ENCODE data around the gene ISM2.

ISM2 gene

GRCh38 chr14:77507762-77508161, 9.1 kb upstream of the ISM2 start:
- DNase-seq: no peak

GRCh38 chr14:77505031-77505430, 6.4 kb upstream of the ISM2 start:
- no peak for DNase-seq

DNA sequence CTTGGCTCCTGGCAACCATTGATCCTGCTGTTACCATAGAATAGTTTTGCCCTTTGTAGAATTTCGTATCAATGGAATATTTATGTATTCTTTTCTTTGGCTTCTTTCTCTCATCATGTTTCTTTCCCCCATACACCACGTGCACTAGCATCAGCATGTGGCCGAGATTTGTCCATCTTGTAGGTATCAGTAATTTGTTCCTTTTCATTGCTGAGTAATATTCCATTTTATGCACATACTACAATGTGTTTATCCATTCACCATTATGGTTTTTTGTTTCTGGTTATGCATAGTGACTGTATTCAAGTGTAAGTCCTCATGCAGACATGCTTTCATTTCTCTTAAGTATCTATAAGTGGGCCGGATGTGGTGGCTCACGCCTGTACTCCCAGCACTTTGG, 4.5 kb upstream of the ISM2 start:
- DNase-seq: no peak

- no peak for DNase-seq
These were observed 3.6 kb upstream of the ISM2 start for GRCh38 chr14:77502109-77502782.

- no peak for DNase-seq
These were observed 440 bp upstream of the ISM2 start for GRCh38 chr14:77498984-77499527.

DNA sequence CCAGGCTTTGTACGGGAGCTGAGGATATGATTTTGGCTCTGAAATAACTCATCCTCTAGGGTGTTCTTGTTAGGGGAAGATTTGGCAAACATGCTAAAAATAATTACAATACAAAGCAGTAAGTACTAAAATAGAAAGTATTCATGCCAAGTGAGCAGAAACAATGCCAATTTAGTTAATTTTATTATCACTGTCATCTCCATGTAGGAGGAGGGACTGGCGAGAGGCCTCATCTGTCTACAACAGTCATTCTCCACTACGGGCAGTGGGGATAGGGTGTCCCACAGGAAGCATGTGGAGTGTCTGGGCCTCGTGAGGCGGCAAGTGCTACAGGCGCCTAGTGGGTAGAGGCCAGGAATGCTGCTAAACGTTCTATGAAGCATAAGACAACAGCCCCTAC, 3.3 kb downstream of the ISM2 start:
- no peak for DNase-seq

- no peak for DNase-seq
These were observed 7.6 kb downstream of the ISM2 start for GRCh38 chr14:77491056-77491455.

- no peak for DNase-seq
These were observed 8.1 kb downstream of the ISM2 start for GRCh38 chr14:77490347-77490986.

- DNase-seq: no peak
These were observed 9.6 kb downstream of the ISM2 start for GRCh38 chr14:77489041-77489440.

DNA sequence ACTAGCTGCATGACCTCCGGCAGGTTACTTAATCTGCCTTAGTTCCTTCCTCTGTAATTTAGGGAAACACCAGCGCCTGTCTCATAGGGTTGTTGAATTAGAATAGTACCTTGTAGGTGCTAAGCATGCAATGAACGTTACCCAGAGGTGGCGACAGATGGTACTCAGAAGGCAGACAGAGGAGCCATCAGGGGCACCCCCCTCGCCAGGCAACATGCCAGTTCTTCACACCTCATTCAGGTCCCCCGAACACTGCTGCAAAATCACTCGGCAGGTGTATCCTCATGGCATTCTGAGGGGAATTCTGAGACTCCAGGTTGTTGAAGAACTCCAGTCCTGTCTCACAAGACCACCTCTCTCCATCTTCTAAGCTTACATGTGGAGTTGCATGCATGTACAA, 10.1 kb downstream of the ISM2 start:
- no peak for DNase-seq

DNA sequence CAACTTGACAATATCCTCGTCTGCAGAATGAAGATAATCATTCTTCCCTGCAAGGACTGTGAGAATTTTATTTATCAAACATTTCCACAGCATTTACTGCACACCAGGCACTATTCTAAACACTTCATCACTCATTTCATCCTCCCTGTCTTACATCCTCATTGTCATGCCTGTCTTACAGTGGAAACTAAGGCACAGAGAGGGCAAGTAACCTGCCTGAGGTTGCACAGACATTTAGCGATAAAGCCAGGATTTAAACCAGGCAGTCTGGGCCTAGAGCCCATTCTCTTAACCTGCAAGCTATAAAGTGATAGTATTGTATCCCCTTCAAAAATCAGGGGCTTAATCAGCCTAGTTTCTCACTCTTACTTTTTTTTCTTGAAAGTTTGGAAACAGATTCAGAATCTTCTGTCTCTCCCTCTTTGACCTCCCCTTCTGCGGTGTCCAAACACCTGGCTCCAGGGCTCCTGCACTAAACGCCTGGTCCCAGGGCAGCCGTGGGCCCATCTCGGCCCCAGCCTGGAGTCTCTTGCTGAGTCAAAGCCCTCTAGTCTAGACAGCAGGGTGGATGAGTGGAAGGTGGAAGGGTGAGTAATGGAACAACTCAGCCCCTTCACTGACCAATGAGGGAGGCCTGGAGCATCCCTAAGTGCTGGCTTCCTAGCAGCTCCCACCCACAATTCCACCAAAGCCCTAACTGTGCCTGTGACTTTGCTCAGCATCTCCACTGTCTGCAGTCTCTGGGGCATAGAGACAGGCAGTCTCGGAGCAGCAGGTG, 12.5 kb downstream of the ISM2 start:
- no peak for DNase-seq

DNA sequence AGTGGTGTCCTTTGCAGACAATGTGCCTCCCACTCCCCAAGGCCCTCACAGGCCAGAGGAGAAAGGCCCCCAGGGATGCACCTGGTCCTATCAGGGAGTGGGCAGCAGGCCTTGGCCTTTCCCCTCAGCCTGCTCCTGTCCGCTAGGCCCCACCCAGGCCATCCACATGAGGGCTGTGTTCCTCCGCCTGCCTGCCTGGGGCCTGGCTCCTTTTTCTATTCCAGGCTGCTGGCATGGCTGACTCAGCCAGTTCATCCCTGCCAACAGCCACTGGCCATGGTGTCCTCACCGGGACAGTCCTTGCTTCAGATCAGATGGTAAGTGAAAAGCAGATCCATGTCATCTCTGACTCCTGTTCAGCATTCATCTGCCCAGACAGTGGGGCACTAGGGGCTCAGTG, 13.4 kb downstream of the ISM2 start:
- DNase-seq: no peak

- no peak for DNase-seq
These were observed 16.2 kb downstream of the ISM2 start for GRCh38 chr14:77482422-77482821.

GRCh38 chr14:77478796-77479195, 19.8 kb downstream of the ISM2 start:
- no peak for DNase-seq

DNA sequence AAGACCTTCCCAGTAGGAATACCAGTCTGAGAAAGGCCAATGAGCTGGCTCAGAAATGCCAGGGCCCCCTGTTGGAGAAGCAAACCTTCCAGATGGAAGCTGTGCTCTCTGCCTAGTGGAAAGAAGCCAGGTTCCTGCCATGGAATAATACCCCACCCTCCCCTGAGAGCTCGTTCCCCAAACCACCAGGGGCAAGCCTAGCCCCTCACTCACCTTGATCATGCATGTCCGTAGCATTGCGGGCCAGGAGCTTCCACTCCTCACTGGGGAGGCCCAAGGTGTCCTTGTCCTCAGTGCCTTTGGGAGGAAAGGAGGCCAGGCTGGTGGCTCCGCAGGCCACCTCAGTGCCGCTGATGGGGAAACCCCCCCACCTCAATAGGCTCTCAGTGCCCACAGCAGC, 20.6 kb downstream of the ISM2 start:
- no peak for DNase-seq

DNA sequence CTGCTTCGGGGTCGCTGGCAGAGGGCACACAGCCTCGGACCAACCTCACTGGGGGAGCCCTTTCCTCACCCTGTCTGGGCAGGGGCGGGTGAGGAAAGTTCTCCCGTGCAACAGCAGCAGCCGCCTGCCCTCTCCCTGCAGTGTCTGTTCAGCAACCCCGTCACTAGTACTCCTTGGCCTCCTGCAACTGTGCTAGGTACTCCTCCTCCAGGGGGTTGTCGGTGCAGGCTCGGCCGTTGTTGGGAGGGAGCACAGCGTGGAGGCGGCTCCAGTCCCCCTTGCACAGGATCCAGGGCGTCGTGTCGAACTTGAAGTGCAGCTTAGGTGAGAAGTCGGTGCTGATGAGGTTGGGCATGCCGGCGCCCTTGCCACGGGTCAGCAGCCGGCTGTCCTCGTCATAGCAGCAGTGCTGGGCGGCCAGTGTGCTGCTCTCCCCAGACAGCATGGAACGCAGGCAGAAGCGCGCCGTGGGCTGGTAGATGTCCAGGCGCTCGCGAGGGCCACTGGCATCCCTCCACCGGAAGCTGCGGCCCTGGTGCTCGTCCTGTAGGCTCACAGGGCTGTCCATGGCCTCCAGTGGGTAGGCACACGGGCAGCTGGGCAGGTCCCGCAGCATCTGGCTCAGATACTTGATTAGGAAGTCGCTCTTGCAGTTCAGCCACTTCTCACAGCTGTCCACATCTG, 23.0 kb downstream of the ISM2 start:
- no peak for DNase-seq

GRCh38 chr14:77474479-77475177, 24.0 kb downstream of the ISM2 start:
- DNase-seq: no peak

DNA sequence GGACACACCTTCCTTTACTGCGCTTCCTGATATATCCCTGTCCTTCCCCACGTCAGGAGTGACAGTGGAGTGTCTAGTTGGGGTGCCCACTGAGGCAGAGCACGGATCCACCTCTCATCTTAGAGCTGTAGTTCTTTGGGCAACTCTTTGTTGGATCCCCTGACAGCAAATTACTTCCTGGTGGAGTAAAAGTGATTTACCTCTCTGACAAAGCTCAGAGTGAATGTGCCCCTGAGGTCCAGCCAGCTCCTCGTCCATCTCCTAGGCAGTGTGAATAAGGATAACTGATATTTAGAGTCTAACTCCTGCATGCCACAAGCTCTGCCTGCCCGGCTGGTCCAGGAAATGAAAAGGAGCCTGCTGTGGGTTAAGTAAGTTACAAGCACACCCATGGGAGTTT, 24.7 kb downstream of the ISM2 start:
- no peak for DNase-seq

- DNase-seq: no peak
These were observed 28.3 kb downstream of the ISM2 start for GRCh38 chr14:77470224-77470870.

DNA sequence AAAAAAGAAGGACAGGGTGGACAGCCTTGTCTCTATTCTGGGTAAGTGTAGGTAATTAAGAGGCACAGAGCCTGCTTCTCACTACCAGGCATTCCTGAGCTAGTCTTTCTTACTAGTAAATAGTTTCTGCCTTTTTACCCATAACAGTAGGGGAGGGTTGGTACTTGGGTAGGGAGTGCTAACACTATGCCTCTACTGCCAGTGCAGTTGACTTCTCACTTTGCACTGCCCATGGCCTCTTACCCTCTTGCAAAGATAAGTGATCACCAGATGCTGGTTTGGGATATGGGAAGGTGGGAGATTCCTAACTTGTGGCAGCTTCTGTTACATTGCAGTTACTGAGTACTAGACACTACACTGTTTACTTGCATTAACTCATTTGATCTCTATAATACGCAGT, 29.1 kb downstream of the ISM2 start:
- DNase-seq: no peak

- no peak for DNase-seq
These were observed 29.5 kb downstream of the ISM2 start for GRCh38 chr14:77469067-77469505.

GRCh38 chr14:77467801-77468200, 30.8 kb downstream of the ISM2 start:
- DNase-seq: no peak

Data from central memory CD4-positive, alpha-beta T cell (primary cell).